Measurements from ENCODE around the gene PRPF40A. TPM values are rescaled to one million over a fixed set of nuclear protein-coding genes. Genes with fewer than 3 reads are reported as not detected.
A peak's percentile ranks its signal among the peaks of the same experiment; 100 is the strongest.

PRPF40A gene
- total RNA-seq, 8 experiments from 2014 or later: 67.7 to 194 (median 89.1) TPM

DNA sequence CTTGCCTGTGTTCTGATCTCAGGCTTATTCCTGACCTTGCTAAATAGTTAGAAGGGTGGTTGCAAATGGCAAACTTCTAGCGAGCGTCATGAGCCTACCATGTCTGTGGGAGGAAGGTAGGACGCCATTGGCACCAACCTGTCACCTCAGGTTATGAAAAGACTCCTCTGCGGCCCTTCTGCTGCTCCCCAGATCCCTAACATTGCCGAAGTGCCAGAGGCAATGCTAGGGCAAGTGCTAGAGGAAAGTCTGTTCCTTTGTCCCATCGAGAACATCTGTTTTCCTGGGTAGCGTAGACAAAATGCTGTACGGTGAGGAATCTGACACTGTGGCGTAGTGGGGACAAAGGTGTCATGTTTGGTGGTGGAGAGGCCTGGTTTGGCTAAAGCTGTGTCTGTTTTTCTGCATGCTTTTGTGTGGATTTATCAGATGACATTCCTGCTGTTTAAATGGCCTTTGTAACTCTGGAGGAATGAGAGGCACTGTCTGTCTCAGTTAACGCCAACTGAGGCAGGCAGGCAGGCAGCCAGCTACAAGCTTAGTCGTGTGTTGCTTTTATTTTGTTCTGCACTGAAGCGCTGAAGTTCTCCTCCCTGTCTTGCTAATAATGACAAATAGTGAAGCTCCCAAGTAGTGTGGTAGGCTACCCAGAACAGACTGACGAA, 94.1 kb downstream of the PRPF40A start:
- ATAC-seq (replicated peaks in 6 of 8): no peak
- 72 to 100% (median 80%) methylated on average over 2 to 13 of the region's 13 CpGs; no CpG with 5 or more reads in 2 of the 10 experiments for WGBS, 10 experiments
- Histone ChIP-seq H3K4me1 (replicated peaks in 1 of 2) (no peaks in the 10 kb centered on the region), H3K27ac (no peak overlapping the region), H3K4me3 (no peak overlapping the region)
- in situ Hi-C loops (cut with MboI; ENCODE audit: low pct_unique_long_range_greater_than_20kb in 2 of 9, low sequenced_read_pairs in 9 of 9, unreplicated experiment in 9 of 9): loop anchor here in 4 of 9 experiments (10.0 to 25.0 kb wide), 3 partner anchors 286 to 436 kb away; partner anchors contain the start of genes FMNL2 (in 2 of the 4) and STAM2 (in 1 of the 4)

DNA sequence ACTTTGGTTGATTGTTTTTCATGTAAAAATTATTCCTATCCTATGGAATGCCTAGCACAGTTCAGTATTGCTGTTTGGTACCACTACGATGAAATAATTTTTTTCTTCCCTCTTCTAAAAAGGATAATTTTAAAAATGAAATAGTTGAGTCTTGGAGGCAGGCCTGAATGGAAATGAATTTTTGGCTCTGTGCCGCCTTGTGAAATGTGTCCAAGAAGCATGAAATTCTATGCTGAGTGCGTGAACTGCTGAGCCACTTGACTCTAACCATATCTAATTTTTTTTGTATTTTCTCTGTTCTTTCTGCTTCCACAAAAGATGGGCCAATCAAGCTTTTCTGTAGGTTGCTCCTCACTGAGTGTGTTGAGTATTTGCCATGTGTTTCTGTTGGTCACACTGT, 95.0 kb downstream of the PRPF40A start:
- ATAC-seq (replicated peaks in 6 of 8): no peak
- in situ Hi-C loops (cut with MboI; ENCODE audit: low pct_unique_long_range_greater_than_20kb in 2 of 9, low sequenced_read_pairs in 9 of 9, unreplicated experiment in 9 of 9): loop anchor here in 4 of 9 experiments (10.0 to 25.0 kb wide), 3 partner anchors 285 to 435 kb away; partner anchors contain the start of genes FMNL2 (in 2 of the 4) and STAM2 (in 1 of the 4)
- Histone ChIP-seq H3K4me1 (replicated peaks in 1 of 2) (no peaks in the 10 kb centered on the region), H3K27ac (no peak overlapping the region), H3K4me3 (no peak overlapping the region)
- 80 to 100% (median 93%) methylated on average over 1 to 3 of the region's 3 CpGs for WGBS, 10 experiments

DNA sequence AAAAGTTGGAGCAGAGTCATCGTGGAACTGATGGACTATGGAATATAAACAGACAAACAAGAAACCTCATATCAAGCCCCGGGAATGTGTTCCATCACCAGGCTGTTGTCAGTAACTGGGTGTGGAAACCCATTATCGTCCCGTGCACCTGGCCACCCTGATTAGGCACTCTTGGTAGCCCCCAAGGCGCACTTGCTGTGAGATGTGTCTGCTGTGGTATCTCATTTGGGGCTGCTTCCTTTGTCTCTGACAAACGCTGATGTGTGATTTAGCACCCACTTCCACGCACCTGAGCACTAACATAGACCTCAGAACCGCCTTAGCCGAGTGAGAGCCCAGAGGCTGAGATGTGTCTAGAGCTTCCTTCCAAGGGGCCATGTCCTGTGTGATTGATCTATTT, 96.3 kb downstream of the PRPF40A start:
- Histone ChIP-seq H3K27ac (no peak overlapping the region), H3K4me1 (replicated peaks in 1 of 2) (no peaks in the 10 kb centered on the region), H3K4me3 (no peak overlapping the region)
- WGBS, 10 experiments: 80 to 100% (median 96%) methylated on average over 1 to 6 of the region's 9 CpGs; no CpG with 5 or more reads in 4 of the 10 experiments
- ATAC-seq (replicated peaks in 6 of 8): no peak
- in situ Hi-C loops (cut with MboI; ENCODE audit: low pct_unique_long_range_greater_than_20kb in 2 of 9, low sequenced_read_pairs in 9 of 9, unreplicated experiment in 9 of 9): loop anchor here in 4 of 9 experiments (10.0 to 25.0 kb wide), 3 partner anchors 284 to 434 kb away; partner anchors contain the start of genes FMNL2 (in 2 of the 4) and STAM2 (in 1 of the 4)

DNA sequence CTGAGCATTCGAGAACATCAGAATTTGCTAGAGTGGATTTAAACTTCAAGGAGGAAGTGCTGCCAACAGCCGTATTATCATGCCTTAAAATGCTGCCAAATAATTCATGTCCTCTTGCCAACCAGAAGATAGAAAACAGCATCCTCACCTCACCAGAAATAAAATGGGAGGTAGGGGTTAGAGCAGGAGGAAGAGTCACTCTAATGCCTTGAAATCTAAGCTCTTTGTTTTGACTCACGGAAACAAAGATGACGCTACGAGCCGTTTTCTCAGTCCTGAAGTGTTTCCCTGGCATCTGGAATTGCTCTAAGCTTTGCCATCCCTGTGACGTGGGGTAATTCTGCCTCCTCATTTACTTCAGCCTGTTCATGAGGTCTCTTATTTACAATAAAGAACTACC, 97.1 kb downstream of the PRPF40A start:
- Histone ChIP-seq H3K4me3 (no peak overlapping the region), H3K27ac (no peak overlapping the region), H3K4me1 (replicated peaks in 1 of 2) (no peaks in the 10 kb centered on the region)
- in situ Hi-C loops (cut with MboI; ENCODE audit: low pct_unique_long_range_greater_than_20kb in 2 of 9, low sequenced_read_pairs in 9 of 9, unreplicated experiment in 9 of 9): loop anchor here in 4 of 9 experiments (10.0 to 25.0 kb wide), 3 partner anchors 283 to 433 kb away; partner anchors contain the start of genes FMNL2 (in 2 of the 4) and STAM2 (in 1 of the 4)
- ATAC-seq (replicated peaks in 6 of 8): no peak
- 72 to 100% (median 94%) methylated on average over 1 to 6 of the region's 7 CpGs for WGBS, 10 experiments

DNA sequence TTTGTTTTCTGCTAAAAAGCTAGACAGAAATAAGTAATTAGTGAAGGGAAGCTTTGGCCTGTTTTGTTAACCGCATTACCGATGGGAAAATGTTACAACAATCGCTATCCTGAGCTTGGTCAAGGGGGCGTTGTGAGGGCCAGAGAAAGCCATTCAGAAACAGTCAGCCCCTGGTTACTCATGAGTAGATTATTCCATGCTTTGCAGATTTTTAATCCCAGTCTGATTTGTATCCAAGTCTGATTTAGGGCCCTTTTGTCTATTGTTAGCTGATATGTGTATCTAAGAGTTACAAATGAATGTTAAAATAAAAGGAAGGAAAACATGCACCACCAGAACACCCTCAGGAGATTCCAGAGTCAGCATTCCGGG, 99.1 kb downstream of the PRPF40A start:
- peak in 1 of 8 experiments; percentile 19 for ATAC-seq (replicated peaks in 6 of 8)
- 71 to 98% (median 81%) methylated on average over 3 to 5 of the region's 5 CpGs; no CpG with 5 or more reads in 4 of the 10 experiments for WGBS, 10 experiments
- Histone ChIP-seq H3K4me1 (replicated peaks in 1 of 2) (no peaks in the 10 kb centered on the region), H3K4me3 (no peak overlapping the region), H3K27ac (no peak overlapping the region)
- in situ Hi-C loops (cut with MboI; ENCODE audit: low pct_unique_long_range_greater_than_20kb in 2 of 9, low sequenced_read_pairs in 9 of 9, unreplicated experiment in 9 of 9): loop anchor here in 3 of 9 experiments (25.0 kb wide), 2 partner anchors 281 to 431 kb away; partner anchors contain the start of genes FMNL2 (in 2 of the 3) and STAM2 (in 1 of the 3)

DNA sequence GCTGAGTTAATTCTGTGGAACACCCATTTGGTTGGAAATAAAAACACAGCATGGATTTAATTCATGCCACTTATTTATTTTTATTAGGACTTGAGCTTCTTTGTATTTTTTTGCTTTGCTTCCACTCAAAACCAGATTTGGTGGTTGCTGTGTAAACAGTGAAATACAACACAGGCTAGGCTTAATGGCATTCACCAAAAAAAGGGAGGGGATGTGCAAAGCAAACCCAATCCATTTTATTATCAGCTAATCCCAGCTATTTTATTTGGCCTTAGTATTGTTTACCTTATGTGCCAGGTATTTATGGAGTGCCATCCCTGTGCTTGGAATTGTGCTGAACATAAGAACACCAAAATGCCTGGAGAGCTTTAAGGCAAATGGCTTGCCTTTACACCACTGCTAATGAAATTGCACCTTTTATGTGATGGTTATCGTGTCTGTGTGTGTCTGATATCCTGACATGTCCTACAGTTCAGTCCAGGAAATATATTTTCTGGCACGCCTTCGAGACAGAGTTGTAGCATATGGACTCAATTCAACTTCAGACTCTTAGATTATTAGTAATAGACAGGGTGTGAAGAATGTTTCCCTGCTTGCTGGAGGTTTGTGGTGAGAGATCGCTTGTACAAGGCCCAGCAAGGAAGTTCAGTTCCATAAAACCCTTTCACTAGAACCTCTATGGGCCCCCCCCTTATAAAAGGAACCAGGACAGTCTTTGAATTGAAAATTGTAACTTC, 99.6 kb downstream of the PRPF40A start:
- ATAC-seq (replicated peaks in 6 of 8): no peak
- Histone ChIP-seq H3K4me3 (no peak overlapping the region), H3K4me1 (replicated peaks in 1 of 2) (no peaks in the 10 kb centered on the region), H3K27ac (no peak overlapping the region)
- in situ Hi-C loops (cut with MboI; ENCODE audit: low pct_unique_long_range_greater_than_20kb in 2 of 9, low sequenced_read_pairs in 9 of 9, unreplicated experiment in 9 of 9): loop anchor here in 3 of 9 experiments (25.0 kb wide), 2 partner anchors 280 to 430 kb away; partner anchors contain the start of genes FMNL2 (in 2 of the 3) and STAM2 (in 1 of the 3)
- WGBS, 10 experiments: 52 to 100% (median 83%) methylated on average over 1 to 3 of the region's 4 CpGs; no CpG with 5 or more reads in 5 of the 10 experiments

DNA sequence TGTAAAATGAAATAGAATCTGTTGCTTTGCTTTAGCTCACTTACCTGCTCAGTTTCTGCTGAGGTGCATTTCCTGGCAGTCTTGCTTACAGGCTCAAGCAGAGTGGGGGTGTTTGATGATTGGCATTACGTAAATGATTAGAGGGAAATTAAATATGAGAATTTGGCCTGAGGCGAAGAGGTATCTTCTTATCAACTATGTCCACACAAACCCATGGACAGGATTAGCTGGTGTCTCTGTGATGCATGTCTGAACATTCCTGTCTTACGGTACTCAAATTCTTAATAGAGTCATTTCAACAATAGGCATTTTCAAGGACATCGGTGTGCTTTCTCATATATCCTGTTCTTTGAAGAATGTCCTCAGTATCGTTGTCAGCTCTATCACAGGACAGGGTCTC, 102.1 kb downstream of the PRPF40A start:
- Histone ChIP-seq H3K4me1 (replicated peaks in 1 of 2) (no peaks in the 10 kb centered on the region), H3K4me3 (no peak overlapping the region), H3K27ac (no peak overlapping the region)
- in situ Hi-C loops (cut with MboI; ENCODE audit: low pct_unique_long_range_greater_than_20kb in 2 of 9, low sequenced_read_pairs in 9 of 9, unreplicated experiment in 9 of 9): loop anchor here in 3 of 9 experiments (25.0 kb wide), 2 partner anchors 278 to 428 kb away; partner anchors contain the start of genes FMNL2 (in 2 of the 3) and STAM2 (in 1 of the 3)
- 71 to 100% (median 95%) methylated on average over 1 to 5 of the region's 5 CpGs for WGBS, 10 experiments
- no peak for ATAC-seq (replicated peaks in 6 of 8)

DNA sequence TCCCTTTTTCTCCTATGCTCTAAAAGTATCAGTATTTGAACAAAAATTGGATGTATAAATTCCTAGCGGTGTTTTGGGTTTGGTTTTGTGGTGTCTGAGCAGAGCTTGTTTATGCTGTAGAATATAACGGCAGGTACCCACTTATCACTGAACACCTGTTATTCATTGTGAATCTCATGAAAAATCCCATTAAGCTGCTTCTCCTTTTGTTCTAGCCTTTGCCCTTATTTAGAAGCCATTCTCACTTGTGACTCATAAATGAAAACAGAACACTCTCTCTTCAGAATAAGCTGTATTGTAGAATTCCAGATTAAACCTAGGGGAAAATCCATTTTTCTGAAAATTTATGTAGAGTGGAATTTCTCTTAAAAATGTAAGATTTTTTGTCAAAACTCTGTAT, 104.0 kb downstream of the PRPF40A start:
- no peak for ATAC-seq (replicated peaks in 6 of 8)
- H3K4me1 ChIP-seq (replicated peaks in 1 of 2): no peaks in the 10 kb centered on the region

DNA sequence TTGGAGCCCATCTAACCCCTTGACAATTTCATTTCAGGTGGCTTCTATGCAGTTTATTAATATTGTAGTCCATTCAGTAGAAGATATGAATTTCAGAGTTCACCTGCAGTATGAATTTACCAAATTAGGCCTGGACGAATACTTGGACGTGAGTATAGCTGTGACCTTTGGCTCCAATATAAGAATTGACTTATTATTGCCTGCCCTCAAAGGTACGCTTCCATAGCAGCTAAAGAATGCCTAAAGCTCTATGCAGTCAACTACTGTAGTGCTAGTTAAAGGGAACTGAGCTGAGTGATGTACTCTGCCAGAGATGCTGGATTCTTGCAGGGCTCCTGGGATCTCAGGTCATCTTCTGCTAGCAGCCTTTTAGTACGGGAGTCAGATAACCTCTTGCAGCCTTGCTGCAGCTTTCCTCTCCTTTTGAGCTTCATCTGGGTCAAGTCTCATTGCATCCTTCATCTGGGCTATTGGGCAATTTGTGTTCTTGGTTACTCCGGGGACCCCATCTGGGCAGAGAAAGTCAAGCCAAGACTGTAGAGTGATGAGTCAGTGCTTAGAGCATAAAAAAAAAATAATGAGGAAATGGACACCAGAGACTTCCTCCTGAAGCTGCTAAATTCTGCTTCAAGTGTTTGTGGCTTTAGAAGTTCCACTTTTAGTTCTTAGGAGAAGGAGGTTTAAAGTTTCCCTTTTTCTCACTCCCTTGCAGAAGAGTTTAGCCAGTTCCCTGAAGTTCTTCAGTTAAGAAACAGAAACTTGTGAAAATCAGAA, 105.6 kb downstream of the PRPF40A start:
- no peak overlapping the region for H3K27ac ChIP-seq
- in situ Hi-C loops (cut with MboI; ENCODE audit: low pct_unique_long_range_greater_than_20kb in 2 of 9, low sequenced_read_pairs in 9 of 9, unreplicated experiment in 9 of 9): loop anchor here in 3 of 9 experiments (25.0 kb wide), 2 partner anchors 274 to 424 kb away; partner anchors contain the start of genes FMNL2 (in 2 of the 3) and STAM2 (in 1 of the 3)
- H3K4me1 ChIP-seq (replicated peaks in 1 of 2): no peaks in the 10 kb centered on the region
- 58 to 100% (median 91%) methylated on average over 1 to 5 of the region's 5 CpGs; no CpG with 5 or more reads in 4 of the 10 experiments for WGBS, 10 experiments
- no peak overlapping the region for H3K4me3 ChIP-seq
- peak in 4 of 8 experiments; percentile 46 to 78 (median 68) for ATAC-seq (replicated peaks in 6 of 8)

More for the DNA sequence above, 104.0 kb downstream of the PRPF40A start:
- Histone ChIP-seq H3K27ac (no peak overlapping the region), H3K4me3 (no peak overlapping the region)
- in situ Hi-C loops (cut with MboI; ENCODE audit: low pct_unique_long_range_greater_than_20kb in 2 of 9, low sequenced_read_pairs in 9 of 9, unreplicated experiment in 9 of 9): loop anchor here in 3 of 9 experiments (25.0 kb wide), 2 partner anchors 276 to 426 kb away; partner anchors contain the start of genes FMNL2 (in 2 of the 3) and STAM2 (in 1 of the 3)
- 50 to 100% (median 90%) methylated on average over 1 to 2 of the region's 2 CpGs for WGBS, 10 experiments

DNA sequence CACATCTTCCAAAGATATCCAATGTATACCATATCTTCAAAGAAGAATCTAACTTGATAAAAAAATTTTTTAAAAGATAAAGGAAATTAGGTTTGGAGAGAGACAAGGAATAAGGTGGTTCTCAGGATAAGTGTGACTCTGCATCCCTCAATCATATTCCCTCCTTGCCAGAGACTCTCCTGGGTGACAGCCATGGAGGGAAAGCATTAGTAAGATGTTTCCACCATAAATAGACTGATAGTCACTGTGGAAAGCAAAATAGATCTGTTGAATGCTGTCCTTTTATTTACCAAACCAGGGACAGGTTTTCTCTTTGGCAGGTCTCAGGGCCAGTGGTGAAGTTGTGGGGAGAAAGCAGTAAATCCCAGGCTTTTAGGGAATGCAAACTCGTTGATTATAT, 107.6 kb downstream of the PRPF40A start:
- Histone ChIP-seq H3K27ac (no peak overlapping the region), H3K4me3 (no peak overlapping the region), H3K4me1 (replicated peaks in 1 of 2) (no peaks in the 10 kb centered on the region)
- 0 to 57% (median 27%) methylated on average over 1 of the region's 1 CpG; no CpG with 5 or more reads in 6 of the 10 experiments for WGBS, 10 experiments
- ATAC-seq (replicated peaks in 6 of 8): no peak
- in situ Hi-C loops (cut with MboI; ENCODE audit: low pct_unique_long_range_greater_than_20kb in 2 of 9, low sequenced_read_pairs in 9 of 9, unreplicated experiment in 9 of 9): loop anchor here in 3 of 9 experiments (25.0 kb wide), 2 partner anchors 272 to 422 kb away; partner anchors contain the start of genes FMNL2 (in 2 of the 3) and STAM2 (in 1 of the 3)

DNA sequence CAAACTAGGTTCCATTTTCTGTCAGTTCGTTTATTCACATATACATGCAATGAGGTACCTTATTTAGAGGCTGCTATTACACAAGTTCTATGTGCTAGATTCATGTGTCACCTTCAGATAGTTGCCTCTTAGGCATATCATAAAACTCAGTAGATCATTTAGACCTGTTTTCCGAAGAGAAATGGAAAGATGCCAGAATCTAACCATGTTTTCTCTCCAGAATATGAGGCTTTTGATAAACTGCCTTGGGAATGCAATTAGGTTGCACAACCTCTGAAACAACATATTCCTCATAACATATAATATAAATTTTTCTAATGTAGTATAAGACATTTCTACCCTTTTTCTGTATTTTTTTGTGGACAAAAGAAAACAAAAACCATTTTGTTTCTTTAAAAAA, 108.1 kb downstream of the PRPF40A start:
- in situ Hi-C loops (cut with MboI; ENCODE audit: low pct_unique_long_range_greater_than_20kb in 2 of 9, low sequenced_read_pairs in 9 of 9, unreplicated experiment in 9 of 9): loop anchor here in 3 of 9 experiments (25.0 kb wide), 2 partner anchors 272 to 422 kb away; partner anchors contain the start of genes FMNL2 (in 2 of the 3) and STAM2 (in 1 of the 3)
- Histone ChIP-seq H3K4me1 (replicated peaks in 1 of 2) (no peaks in the 10 kb centered on the region), H3K4me3 (no peak overlapping the region), H3K27ac (no peak overlapping the region)
- no peak for ATAC-seq (replicated peaks in 6 of 8)
- 50 to 100% (median 76%) methylated on average over 1 to 2 of the region's 2 CpGs for WGBS, 10 experiments

All from motor neuron (in vitro differentiated cells).